PC-9 (cell line): ENCODE measurements around the gene PIN4.

Source experiments
- EZH2 ChIP-seq: fragments of 200-600 bp; sonication (generic); IDR thresholded peaks from 2 replicates; pipeline ENCODE4 v1.8.0; 2017; ENCODE audit warnings: antibody characterized with exemption, low read depth
- TF ChIP-seq, protein P1 (sequence below): fragments of 200-600 bp; sonication (generic); conservative IDR thresholded peaks from 2 replicates; pipeline ENCODE4 v1.6.1; 2017; ENCODE audit warnings: mixed run types, antibody characterized with exemption, mild to moderate bottlenecking, moderate library complexity

DNA sequence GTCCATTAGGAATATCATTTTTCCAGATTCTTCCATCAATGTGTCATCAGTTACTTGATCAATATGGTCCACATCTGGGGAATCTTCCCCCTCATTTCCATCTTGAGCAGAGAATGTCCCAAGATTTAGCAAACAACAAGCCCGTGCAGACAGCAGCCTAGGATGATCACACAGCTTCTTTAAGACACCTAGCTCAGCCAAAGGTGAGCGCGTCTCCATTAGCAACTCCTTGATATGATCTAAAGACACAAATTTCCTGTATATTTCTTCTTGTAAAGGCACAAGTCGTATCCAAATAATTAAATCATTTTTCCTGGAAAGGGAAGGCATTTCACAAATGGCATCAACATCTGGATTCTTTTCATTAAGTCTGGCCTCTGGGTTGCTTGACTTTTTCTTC, 25.8 kb downstream of the PIN4 start:
- TF ChIP-seq, protein P1, sequence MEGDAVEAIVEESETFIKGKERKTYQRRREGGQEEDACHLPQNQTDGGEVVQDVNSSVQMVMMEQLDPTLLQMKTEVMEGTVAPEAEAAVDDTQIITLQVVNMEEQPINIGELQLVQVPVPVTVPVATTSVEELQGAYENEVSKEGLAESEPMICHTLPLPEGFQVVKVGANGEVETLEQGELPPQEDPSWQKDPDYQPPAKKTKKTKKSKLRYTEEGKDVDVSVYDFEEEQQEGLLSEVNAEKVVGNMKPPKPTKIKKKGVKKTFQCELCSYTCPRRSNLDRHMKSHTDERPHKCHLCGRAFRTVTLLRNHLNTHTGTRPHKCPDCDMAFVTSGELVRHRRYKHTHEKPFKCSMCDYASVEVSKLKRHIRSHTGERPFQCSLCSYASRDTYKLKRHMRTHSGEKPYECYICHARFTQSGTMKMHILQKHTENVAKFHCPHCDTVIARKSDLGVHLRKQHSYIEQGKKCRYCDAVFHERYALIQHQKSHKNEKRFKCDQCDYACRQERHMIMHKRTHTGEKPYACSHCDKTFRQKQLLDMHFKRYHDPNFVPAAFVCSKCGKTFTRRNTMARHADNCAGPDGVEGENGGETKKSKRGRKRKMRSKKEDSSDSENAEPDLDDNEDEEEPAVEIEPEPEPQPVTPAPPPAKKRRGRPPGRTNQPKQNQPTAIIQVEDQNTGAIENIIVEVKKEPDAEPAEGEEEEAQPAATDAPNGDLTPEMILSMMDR, result no peak
- TF ChIP-seq EZH2, result no peak
